GM12874 (cell line): ENCODE measurements around the gene WDR86.

Experiments used
- TF ChIP-seq, protein P1 (sequence below): IDR thresholded peaks from 2 replicates; pipeline ENCODE4 v1.5.1; 2011; ENCODE audit warnings: low read depth, mild to moderate bottlenecking, control low read depth, low read length, moderate library complexity; ENCODE audit not compliant: insufficient read depth

WDR86 gene

DNA sequence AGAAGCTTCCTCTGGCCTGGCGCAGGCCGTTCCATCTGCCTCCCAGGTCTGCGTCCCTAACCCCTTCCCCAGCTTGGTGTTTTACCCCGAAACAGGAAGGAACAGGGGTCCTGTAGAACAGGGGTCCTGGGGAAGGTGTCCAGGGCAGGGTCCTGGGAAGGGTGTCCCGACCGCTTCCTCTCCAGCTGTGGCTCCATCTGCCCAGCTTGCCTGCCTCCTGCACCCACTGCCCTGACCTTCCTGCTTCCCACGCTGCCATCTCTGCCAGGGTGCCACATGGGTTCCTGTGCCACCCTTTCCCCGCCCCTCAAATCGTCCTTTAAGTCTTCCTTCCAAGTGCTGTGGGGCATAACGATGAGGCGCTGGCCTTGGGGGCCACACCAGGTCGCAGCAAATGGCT lies 32.4 kb downstream of the WDR86 start:
- TF ChIP-seq, protein P1, sequence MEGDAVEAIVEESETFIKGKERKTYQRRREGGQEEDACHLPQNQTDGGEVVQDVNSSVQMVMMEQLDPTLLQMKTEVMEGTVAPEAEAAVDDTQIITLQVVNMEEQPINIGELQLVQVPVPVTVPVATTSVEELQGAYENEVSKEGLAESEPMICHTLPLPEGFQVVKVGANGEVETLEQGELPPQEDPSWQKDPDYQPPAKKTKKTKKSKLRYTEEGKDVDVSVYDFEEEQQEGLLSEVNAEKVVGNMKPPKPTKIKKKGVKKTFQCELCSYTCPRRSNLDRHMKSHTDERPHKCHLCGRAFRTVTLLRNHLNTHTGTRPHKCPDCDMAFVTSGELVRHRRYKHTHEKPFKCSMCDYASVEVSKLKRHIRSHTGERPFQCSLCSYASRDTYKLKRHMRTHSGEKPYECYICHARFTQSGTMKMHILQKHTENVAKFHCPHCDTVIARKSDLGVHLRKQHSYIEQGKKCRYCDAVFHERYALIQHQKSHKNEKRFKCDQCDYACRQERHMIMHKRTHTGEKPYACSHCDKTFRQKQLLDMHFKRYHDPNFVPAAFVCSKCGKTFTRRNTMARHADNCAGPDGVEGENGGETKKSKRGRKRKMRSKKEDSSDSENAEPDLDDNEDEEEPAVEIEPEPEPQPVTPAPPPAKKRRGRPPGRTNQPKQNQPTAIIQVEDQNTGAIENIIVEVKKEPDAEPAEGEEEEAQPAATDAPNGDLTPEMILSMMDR: no peak

DNA sequence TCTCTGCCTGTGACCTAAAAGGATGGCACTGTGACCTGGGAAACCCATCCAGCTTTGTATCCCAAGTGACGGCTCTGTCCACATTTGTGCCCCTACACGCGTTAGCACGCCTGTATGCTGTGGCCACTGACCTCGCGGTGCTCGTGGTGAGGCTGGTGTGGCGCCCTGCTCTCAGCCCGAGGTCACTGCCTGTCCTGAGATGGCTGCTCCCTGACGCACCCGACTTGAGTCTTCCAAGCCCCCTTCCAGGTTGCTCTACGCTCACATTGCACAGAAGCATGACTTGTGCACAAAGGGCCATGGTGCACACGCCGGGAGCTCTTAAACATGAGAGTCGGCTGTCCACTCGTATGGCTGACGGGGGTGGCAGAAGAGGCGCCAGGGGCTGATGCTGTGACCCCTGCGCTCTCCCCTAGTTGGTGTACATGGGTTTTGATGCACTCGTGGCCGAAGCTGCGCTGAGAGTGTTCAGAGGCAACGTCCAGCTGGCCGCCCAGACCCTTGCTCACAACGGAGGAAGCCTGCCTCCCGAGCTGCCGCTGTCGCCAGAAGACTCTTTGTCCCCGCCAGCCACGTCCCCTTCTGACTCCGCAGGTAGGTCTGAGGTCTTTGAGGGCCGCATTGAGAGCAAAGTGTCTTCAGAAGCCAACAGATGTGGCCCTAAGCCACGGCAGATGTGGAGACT lies 33.5 kb downstream of the WDR86 start:
- TF ChIP-seq, protein P1: no peak

DNA sequence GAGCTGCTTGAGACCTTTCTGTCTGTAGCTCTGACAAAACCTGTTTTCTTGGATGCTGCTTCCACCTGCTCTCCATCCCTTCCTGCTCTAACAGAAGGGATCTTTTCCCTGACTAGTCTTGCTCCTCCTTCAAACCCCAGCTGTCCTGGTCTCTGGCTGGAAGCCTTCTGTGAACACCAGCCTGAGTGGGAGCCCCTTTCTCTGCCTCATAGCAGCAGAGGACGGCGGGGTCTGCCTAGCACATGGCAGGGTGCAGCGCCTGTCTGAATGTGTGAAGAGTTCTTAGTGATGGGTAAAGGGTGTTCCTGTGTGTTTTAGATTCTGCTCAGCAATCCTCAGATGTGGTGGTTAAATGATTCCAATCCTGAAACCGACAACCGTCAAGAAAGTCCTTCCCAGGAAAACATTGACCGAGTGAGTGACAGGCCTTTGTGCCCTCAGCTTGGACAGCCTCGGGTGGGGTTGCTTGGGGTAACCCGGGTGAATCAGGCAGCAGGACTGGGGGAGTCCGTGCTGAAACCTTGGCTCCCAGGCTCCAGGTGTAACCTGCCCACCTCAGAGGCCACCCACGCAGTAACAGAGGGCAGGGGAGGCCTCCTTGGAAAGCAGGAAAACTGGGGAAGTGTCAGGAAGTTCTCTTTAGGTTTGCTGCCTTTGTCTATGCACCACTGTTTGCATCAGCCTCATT lies 34.2 kb downstream of the WDR86 start:
- TF ChIP-seq, protein P1: no peak

DNA sequence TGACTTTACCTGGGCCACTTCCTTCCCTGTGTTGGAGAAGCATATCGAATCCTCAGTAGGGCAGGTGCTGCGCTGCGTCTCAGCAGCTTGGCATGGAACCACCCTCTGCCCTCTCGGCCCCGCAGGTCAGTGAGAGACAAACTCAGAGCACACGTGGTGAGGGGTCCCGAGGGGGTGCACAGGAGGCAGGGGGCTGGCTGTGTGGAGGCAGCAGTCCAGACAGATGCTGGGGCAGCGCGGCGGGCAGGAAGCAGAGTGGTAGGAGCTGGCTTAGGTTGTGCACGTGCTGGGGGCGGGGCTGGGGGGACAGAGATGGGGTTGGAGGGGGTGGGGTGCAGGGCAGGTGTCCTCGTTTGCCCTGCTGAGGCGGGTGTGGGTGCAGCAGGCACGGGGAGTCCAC lies 35.1 kb downstream of the WDR86 start:
- TF ChIP-seq, protein P1: no peak

DNA sequence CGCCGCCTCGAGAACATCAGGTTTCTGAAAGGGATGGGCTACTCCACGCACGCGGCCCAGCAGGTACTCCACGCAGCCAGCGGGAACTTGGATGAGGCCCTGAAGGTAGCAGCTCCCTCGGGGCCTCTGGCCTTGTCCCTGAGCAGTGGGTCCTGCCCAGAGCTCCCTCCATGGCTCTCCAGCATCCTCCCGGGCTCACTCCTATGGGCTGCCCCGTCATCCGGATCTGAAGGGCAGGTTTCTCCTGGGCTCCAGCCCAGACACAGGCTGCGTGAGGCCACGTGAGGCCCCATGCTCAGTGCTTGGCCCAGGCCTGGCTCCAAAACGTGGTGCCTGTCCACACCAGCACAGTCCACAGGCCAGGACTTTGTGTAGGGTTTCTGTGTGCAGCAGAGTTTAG lies 35.7 kb downstream of the WDR86 start:
- TF ChIP-seq, protein P1: no peak

DNA sequence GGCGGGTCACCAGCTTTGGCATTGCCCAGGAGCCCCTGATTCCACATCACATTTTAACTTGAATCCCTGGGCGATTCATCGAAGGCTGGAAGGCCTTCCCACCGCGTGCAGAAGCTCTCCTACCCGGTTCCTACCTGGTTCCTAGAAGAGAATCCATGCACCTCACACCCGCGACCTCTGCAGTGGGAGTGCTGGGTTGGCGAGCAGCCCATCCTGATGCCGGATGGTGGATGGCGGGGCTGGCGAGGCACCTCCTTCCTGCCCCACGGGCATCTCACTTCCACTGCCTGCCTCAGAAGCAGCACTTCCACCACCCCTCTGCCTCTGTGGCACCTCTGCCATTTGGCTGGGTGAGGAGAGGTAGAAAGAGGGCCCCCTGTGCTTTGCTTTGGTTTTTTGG lies 36.2 kb downstream of the WDR86 start:
- TF ChIP-seq, protein P1: no peak

DNA sequence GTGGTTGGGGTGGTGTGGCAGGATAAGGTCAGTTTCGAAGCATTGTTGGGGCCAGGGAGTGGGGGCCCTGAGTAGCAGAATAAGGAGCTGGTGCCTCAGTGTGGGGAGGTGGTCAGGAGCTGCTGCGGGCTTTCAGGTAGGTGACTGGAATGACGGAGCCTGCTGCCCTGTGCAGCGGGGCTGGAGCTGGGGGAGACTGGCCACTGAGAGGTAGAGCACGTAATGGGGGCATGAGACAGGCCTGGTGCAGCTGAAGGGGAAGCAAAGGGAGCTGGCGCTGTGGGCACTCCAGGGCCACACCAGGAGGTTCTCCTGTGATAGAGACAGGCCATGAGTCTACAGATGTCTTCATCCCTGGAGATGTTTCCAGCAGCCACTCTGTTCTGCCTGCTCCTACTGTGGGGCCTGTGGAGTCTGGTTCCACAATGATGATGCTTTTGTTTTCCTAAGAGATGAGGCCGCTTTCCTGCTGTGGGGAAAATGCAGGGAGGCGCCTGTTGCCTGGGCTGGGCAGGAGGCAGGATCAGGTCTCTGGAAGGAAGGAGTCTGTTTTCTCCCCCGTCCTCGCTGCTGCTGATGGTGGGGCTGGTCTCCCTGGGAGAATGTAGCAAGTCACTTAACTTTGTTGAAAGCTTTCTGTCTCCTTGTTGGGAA lies 37.1 kb downstream of the WDR86 start:
- TF ChIP-seq, protein P1: no peak
